Mammary epithelial cell (primary cell): ENCODE data around the gene STAB2.

Experiments used
- CTCF ChIP-seq, 2 donors: IDR thresholded peaks in 1 of 2; conservative IDR thresholded peaks in 1 of 2; 2 replicates each; pipeline ENCODE4 v1.5.1; 2011 to 2012; ENCODE audit warnings: inconsistent platforms in 2 of 2, low read length in 2 of 2, mild to moderate bottlenecking in 2 of 2, control low read depth in 1 of 2, low read depth in 1 of 2; ENCODE audit not compliant: insufficient read depth in 1 of 2; ENCODE audit errors: extremely low read depth in 1 of 2
- EZH2 ChIP-seq: IDR thresholded peaks from 2 replicates; pipeline ENCODE4 v1.6.1; 2012; ENCODE audit warnings: low read length, inconsistent platforms, borderline replicate concordance

GRCh38 chr12:103751171-103751570, 164.1 kb downstream of the STAB2 start:
- no peak for TF ChIP-seq EZH2
- peak in 1 of 2 donors; percentile 13 for TF ChIP-seq CTCF (conservative IDR thresholded peaks at IDR 0.05 in 1 of 2, IDR thresholded peaks at IDR 0.05 in 1 of 2; ENCODE audit: extremely low read depth in 1 of 2, insufficient read depth in 1 of 2, low read depth in 1 of 2, low read length in 2 of 2)
